ENCODE data around the gene DCXR.

Gene DCXR

GRCh38 chr17:81994593-81995462, 42.7 kb downstream of the DCXR start:
- Histone ChIP-seq H3K4me2 (ENCODE audit: insufficient read depth, low read length) (no peak overlapping the region), H3K36me3 (ENCODE audit: insufficient read depth, low read length) (no peaks in the 10 kb centered on the region), H3K4me3 (ENCODE audit: low read depth in 1 of 2, low read length in 2 of 2) (no peak overlapping the region), H2AFZ (ENCODE audit: low read depth, low read length) (no peak overlapping the region), H3K79me2 (ENCODE audit: insufficient read depth, low read length) (peaks cover 8% of the 10 kb centered on the region; the same call in 1 of the 2 replicates), H3K9me3 (ENCODE audit: insufficient read depth, low read length, severe bottlenecking) (no peaks in the 10 kb centered on the region), H3K4me1 (ENCODE audit: insufficient read depth, low read length) (no peaks in the 10 kb centered on the region), H3K27me3 (ENCODE audit: insufficient read depth, low read length, poor library complexity) (no peaks in the 10 kb centered on the region), H3K9ac (ENCODE audit: low read depth, low read length) (no peak overlapping the region), H3K27ac (ENCODE audit: low read length) (no peak overlapping the region), H4K20me1 (ENCODE audit: insufficient read depth, low read length) (peaks cover 13% of the 10 kb centered on the region; the same call in 1 of the 2 replicates)
- DNase-seq (no peak), ATAC-seq (ENCODE audit: insufficient read depth, low read depth) (no peak)
- no peak for TF ChIP-seq CTCF (IDR thresholded peaks at IDR 0.05; ENCODE audit: borderline replicate concordance, extremely low read depth, low read length, poor library complexity, severe bottlenecking)
- TF ChIP-seq EZH2 (IDR thresholded peaks at IDR 0.05; ENCODE audit: borderline replicate concordance, low read depth, low read length, severe bottlenecking): no peak

- H3K4me1 ChIP-seq (ENCODE audit: insufficient read depth, low read length): no peaks in the 10 kb centered on the region
- peaks cover 18% of the 10 kb centered on the region; the same call in 1 of the 2 replicates for H4K20me1 ChIP-seq (ENCODE audit: insufficient read depth, low read length)
- ATAC-seq (ENCODE audit: insufficient read depth, low read depth) (no peak), DNase-seq (no peak)
- H3K9me3 ChIP-seq (ENCODE audit: insufficient read depth, low read length, severe bottlenecking): no peaks in the 10 kb centered on the region
- no peak overlapping the region for H2AFZ ChIP-seq (ENCODE audit: low read depth, low read length)
- no peak overlapping the region for H3K4me2 ChIP-seq (ENCODE audit: insufficient read depth, low read length)
- H3K36me3 ChIP-seq (ENCODE audit: insufficient read depth, low read length): no peaks in the 10 kb centered on the region; the same call in 1 of the 2 replicates
- H3K79me2 ChIP-seq (ENCODE audit: insufficient read depth, low read length): peaks cover 8% of the 10 kb centered on the region; the same call in 1 of the 2 replicates
- no peak overlapping the region for H3K27ac ChIP-seq (ENCODE audit: low read length)
- H3K4me3 ChIP-seq (ENCODE audit: low read depth in 1 of 2, low read length in 2 of 2): no peak overlapping the region
- H3K27me3 ChIP-seq (ENCODE audit: insufficient read depth, low read length, poor library complexity): no peaks in the 10 kb centered on the region
- no peak overlapping the region for H3K9ac ChIP-seq (ENCODE audit: low read depth, low read length)
- TF ChIP-seq CTCF (IDR thresholded peaks at IDR 0.05; ENCODE audit: borderline replicate concordance, extremely low read depth, low read length, poor library complexity, severe bottlenecking) (no peak), EZH2 (IDR thresholded peaks at IDR 0.05; ENCODE audit: borderline replicate concordance, low read depth, low read length, severe bottlenecking) (no peak)
These were observed 43.5 kb downstream of the DCXR start for GRCh38 chr17:81993729-81994592.

- Histone ChIP-seq H3K79me2 (ENCODE audit: insufficient read depth, low read length) (peaks cover 8% of the 10 kb centered on the region; the same call in 1 of the 2 replicates), H3K4me1 (ENCODE audit: insufficient read depth, low read length) (no peaks in the 10 kb centered on the region), H3K36me3 (ENCODE audit: insufficient read depth, low read length) (no peaks in the 10 kb centered on the region; the same call in 1 of the 2 replicates), H4K20me1 (ENCODE audit: insufficient read depth, low read length) (peaks cover 18% of the 10 kb centered on the region; the same call in 1 of the 2 replicates), H3K9me3 (ENCODE audit: insufficient read depth, low read length, severe bottlenecking) (no peaks in the 10 kb centered on the region), H3K4me3 (ENCODE audit: low read depth in 1 of 2, low read length in 2 of 2) (no peak overlapping the region), H3K27me3 (ENCODE audit: insufficient read depth, low read length, poor library complexity) (no peaks in the 10 kb centered on the region), H3K9ac (ENCODE audit: low read depth, low read length) (no peak overlapping the region), H2AFZ (ENCODE audit: low read depth, low read length) (no peak overlapping the region), H3K27ac (ENCODE audit: low read length) (no peak overlapping the region), H3K4me2 (ENCODE audit: insufficient read depth, low read length) (no peak overlapping the region)
- ATAC-seq (ENCODE audit: insufficient read depth, low read depth) (no peak), DNase-seq (no peak)
- TF ChIP-seq EZH2 (IDR thresholded peaks at IDR 0.05; ENCODE audit: borderline replicate concordance, low read depth, low read length, severe bottlenecking): no peak
- TF ChIP-seq CTCF (IDR thresholded peaks at IDR 0.05; ENCODE audit: borderline replicate concordance, extremely low read depth, low read length, poor library complexity, severe bottlenecking): no peak
These were observed 45.0 kb downstream of the DCXR start for GRCh38 chr17:81992306-81993102.
